GM06990 (cell line): Measurements from ENCODE around the gene DDX50.

Experiments
- DNase-seq: peaks from one replicate; pipeline ENCODE4 v3.0.0-alpha.2; 2011; ENCODE audit not compliant: insufficient read length; ENCODE audit errors: extremely low read depth
- H3K27me3 ChIP-seq: replicated peaks from 2 replicates; pipeline ENCODE4 v1.6.0; 2011; ENCODE audit warnings: low read length; ENCODE audit not compliant: control insufficient read depth, insufficient read depth
- H3K36me3 ChIP-seq: 2 replicates; pipeline ENCODE4 v1.5.1; 2011; ENCODE audit warnings: low read length; ENCODE audit not compliant: control insufficient read depth, insufficient read depth
- H3K4me3 ChIP-seq: replicated peaks from 2 replicates; pipeline ENCODE4 v1.5.1; 2011; ENCODE audit warnings: low read depth, mild to moderate bottlenecking, control low read depth, low read length
- TF ChIP-seq, protein P1 (sequence below): IDR thresholded peaks from 2 replicates; pipeline ENCODE4 v1.5.1; 2011; ENCODE audit warnings: low read length, control low read depth, mild to moderate bottlenecking, inconsistent platforms; ENCODE audit not compliant: insufficient read depth, poor library complexity, severe bottlenecking

The DDX50 gene

DNA sequence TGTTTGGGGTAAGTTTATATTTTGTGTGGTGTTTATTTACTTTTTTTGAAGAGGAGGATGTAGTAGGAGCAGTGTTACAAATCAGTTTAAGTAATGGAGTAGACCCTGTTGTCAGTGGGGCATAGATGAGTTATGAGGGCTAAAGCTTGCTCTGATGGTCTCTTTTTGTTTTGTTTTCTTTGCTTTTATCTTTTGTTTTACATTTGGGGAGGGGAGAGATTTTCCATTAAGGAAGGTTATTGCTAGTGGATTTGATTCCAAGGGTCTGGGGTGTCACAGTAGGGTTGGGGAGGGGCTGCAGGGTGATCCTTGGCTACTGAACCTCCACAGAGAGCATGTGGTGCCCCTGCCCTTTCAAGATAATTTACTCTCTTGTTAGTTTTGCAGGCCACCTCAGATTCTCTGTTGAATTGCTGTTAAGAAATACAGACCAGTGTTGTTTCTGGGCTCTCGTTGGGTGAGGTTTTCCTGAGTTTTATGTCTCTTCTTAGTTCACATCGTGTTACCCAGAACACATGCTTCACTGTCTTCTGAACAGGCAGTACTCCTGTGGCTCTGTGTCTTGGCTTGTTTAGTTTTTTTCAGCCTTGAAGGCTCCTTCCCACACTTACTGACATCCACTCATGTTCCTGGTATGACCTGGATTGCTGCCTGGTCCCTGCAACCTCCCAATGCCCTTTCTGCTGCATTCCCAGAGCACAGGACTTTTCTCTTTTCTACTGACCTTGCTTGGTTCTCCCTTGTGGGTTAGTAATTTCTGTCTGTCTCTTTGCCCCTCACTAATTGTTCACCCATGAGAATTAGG, 91.7 kb downstream of the DDX50 start:
- H3K36me3 ChIP-seq = no peaks in the 10 kb centered on the region
- DNase-seq = no peak
- TF ChIP-seq, protein P1, sequence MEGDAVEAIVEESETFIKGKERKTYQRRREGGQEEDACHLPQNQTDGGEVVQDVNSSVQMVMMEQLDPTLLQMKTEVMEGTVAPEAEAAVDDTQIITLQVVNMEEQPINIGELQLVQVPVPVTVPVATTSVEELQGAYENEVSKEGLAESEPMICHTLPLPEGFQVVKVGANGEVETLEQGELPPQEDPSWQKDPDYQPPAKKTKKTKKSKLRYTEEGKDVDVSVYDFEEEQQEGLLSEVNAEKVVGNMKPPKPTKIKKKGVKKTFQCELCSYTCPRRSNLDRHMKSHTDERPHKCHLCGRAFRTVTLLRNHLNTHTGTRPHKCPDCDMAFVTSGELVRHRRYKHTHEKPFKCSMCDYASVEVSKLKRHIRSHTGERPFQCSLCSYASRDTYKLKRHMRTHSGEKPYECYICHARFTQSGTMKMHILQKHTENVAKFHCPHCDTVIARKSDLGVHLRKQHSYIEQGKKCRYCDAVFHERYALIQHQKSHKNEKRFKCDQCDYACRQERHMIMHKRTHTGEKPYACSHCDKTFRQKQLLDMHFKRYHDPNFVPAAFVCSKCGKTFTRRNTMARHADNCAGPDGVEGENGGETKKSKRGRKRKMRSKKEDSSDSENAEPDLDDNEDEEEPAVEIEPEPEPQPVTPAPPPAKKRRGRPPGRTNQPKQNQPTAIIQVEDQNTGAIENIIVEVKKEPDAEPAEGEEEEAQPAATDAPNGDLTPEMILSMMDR = no peak
- H3K4me3 ChIP-seq = no peak overlapping the region
- H3K27me3 ChIP-seq = no peaks in the 10 kb centered on the region
